GM12874 (cell line): ENCODE data around the gene GSG1L.

ENCODE experiments used
- CTCF ChIP-seq: IDR thresholded peaks from 2 replicates; pipeline ENCODE4 v1.5.1; 2011; ENCODE audit warnings: low read depth, mild to moderate bottlenecking, control low read depth, low read length, moderate library complexity; ENCODE audit not compliant: insufficient read depth

GSG1L gene

GRCh38 chr16:27976990-27977389 lies 86.5 kb downstream of the GSG1L start:
- TF ChIP-seq CTCF, result no peak

- TF ChIP-seq CTCF, result no peak
These were observed 88.5 kb downstream of the GSG1L start for GRCh38 chr16:27974896-27975540.

- TF ChIP-seq CTCF, result peak; percentile 29; the same call in 1 of the 2 replicates
These were observed 89.8 kb downstream of the GSG1L start for GRCh38 chr16:27973678-27974077.

GRCh38 chr16:27972500-27972899 lies 91.0 kb downstream of the GSG1L start:
- peak; percentile 60; the same call in 1 of the 2 replicates for TF ChIP-seq CTCF

GRCh38 chr16:27969574-27969973 lies 93.9 kb downstream of the GSG1L start:
- no peak for TF ChIP-seq CTCF

GRCh38 chr16:27967169-27967568 lies 96.3 kb downstream of the GSG1L start:
- TF ChIP-seq CTCF, result no peak

GRCh38 chr16:27966756-27967155 lies 96.8 kb downstream of the GSG1L start:
- TF ChIP-seq CTCF, result no peak

GRCh38 chr16:27965801-27966200 lies 97.7 kb downstream of the GSG1L start:
- TF ChIP-seq CTCF, result no peak
